GM12878 (cell line): ENCODE data around the gene ZNF227. TPM values are rescaled to one million over a fixed set of nuclear protein-coding genes. Genes with fewer than 3 reads are reported as not detected.

Experiments
- CREM ChIP-seq: IDR thresholded peaks from 2 replicates; pipeline ENCODE4 v1.6.1; 2014; ENCODE audit warnings: antibody characterized with exemption, low read depth
- MEF2A ChIP-seq: IDR thresholded peaks from 2 replicates; pipeline ENCODE4 v1.6.1; 2011; ENCODE audit warnings: low read depth, mild to moderate bottlenecking, low read length, moderate library complexity; ENCODE audit not compliant: insufficient read depth
- NFYB ChIP-seq: IDR thresholded peaks from 2 replicates; pipeline ENCODE4 v1.6.1; 2011; ENCODE audit warnings: low read depth, mild to moderate bottlenecking, low read length, improper control_type of control experiment, moderate library complexity; ENCODE audit not compliant: insufficient read depth
- PAX8 ChIP-seq: fragments of 450-650 bp; IDR thresholded peaks from 2 replicates; pipeline ENCODE4 v1.6.1; 2017; ENCODE audit warnings: mild to moderate bottlenecking, moderate library complexity
- POU2F2 ChIP-seq: IDR thresholded peaks from 3 replicates; pipeline ENCODE4 v1.6.1; 2011; ENCODE audit warnings: low read depth, mild to moderate bottlenecking, low read length, borderline replicate concordance
- RAD51 ChIP-seq: fragments of 450-650 bp; IDR thresholded peaks from 2 replicates; pipeline ENCODE4 v1.6.1; 2016; ENCODE audit warnings: moderate library complexity, mild to moderate bottlenecking, inconsistent platforms
- SIN3A ChIP-seq: IDR thresholded peaks from 2 replicates; pipeline ENCODE4 v1.6.1; 2012; ENCODE audit warnings: low read depth, low read length, improper control_type of control experiment
- SREBF1 ChIP-seq: IDR thresholded peaks from 2 replicates; pipeline ENCODE4 v1.6.1; 2012; ENCODE audit warnings: mild to moderate bottlenecking, low read length
- STAT1 ChIP-seq: fragments of 450-650 bp; conservative IDR thresholded peaks from 2 replicates; pipeline ENCODE4 v1.6.1; 2014; ENCODE audit warnings: antibody characterized with exemption, mild to moderate bottlenecking
- STAT3 ChIP-seq: IDR thresholded peaks from 2 replicates; pipeline ENCODE4 v1.6.1; 2011; ENCODE audit warnings: low read depth, low read length, improper control_type of control experiment
- TAF1 ChIP-seq: IDR thresholded peaks from 2 replicates; pipeline ENCODE4 v1.6.1; 2011; ENCODE audit warnings: mild to moderate bottlenecking, low read depth, low read length, borderline replicate concordance
- TARDBP ChIP-seq: IDR thresholded peaks from 2 replicates; pipeline ENCODE4 v1.6.1; 2016; ENCODE audit warnings: borderline replicate concordance
- polyA plus RNA-seq, 11 experiments: library from polyadenylated mRNA; depleted of rRNA in 4 of 11; unstranded in 6 of 11; stranded (reverse) in 5 of 11; fragments of >200 nt; fragmentation: Nextera tagmentation in 4 of 11; fragmentation: Illumina TruSeq in 1 of 11; extraction: Ambion mirVana in 4 of 11; extraction: Trizol in 1 of 11; gene quantifications; 1 replicate in 1 of 11; 2 replicates in 10 of 11; pipeline versions ENCODE4 v1.2.1 to v1.2.3, GENCODE V29; 2011 to 2016; ENCODE audit warnings: inconsistent platforms in 2 of 11, missing spikeins in 2 of 11, low read depth in 1 of 11
- total RNA-seq, 4 experiments: library from RNA; depleted of rRNA in 3 of 4; stranded (reverse); fragments of >200 nt in 3 of 4; fragmentation: Illumina TruSeq in 1 of 4; extraction: Trizol in 1 of 4; gene quantifications; 2 replicates each; pipeline versions ENCODE4 v1.2.1 to v1.2.3, GENCODE V29; 2013 to 2021
- TF ChIP-seq, protein P1 (sequence below): fragments of 450-650 bp; IDR thresholded peaks from 2 replicates; pipeline ENCODE4 v1.6.1; 2017; ENCODE audit warnings: mild to moderate bottlenecking, moderate library complexity
- TF ChIP-seq, protein P2 (sequence below): IDR thresholded peaks from 2 replicates; pipeline ENCODE4 v1.6.1; 2012; ENCODE audit warnings: mild to moderate bottlenecking, low read depth, low read length
- TF ChIP-seq, protein P3 (sequence below): fragments of 450-650 bp; IDR thresholded peaks from 2 replicates; pipeline ENCODE4 v1.6.1; 2017; ENCODE audit warnings: antibody characterized with exemption, mild to moderate bottlenecking, moderate library complexity
- TF ChIP-seq, protein P4 (sequence below): fragments of 450-650 bp; conservative IDR thresholded peaks from 2 replicates; pipeline ENCODE4 v1.6.1; 2017; ENCODE audit warnings: mild to moderate bottlenecking, moderate library complexity

Gene ZNF227
- total and polyA plus RNA-seq, 10 of the 15 experiments (the other 5 are each of a cell fraction or from before 2014, with no cell fraction given): 4.3 to 22.9 (median 13.0) TPM

DNA sequence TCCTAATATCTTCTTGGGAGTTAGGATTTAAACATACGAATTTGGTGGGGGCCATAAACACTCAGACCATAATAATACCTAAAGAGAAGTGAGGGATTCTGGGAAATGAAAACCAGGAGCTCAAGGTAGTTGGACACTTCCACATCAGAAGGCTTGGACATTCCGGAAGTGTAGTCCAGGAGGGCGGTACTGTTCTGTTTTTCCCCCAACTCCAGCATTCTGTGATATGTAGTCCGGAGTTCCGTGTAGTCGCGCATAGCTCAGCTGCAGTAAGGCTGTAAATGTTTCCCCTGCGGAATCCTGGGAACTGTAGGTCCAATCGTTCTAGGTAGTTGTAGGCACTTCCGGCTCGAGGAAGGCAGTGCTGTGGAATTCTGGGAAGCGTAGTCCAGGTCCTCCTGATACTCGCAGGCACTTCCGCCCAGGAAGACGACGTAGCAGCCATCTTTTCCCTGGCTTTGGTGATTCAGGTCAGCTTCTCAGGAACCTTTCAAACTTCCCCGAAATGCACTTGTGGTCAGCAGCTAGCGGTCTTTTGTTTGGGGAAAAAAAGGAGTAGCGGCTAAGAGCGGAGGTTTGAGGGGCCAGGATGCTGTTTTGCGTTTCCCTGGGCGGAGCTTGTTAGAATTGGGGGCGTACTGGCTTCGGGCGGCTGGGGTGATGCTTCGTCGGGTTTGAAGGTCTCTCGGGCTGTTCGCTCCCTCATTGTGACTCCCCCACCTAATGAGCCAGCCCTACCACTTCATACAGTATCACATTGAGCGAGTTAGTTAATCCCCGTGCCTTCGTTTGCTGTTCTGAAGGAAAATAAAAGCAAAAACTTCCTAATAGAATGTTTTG lies 47.4 kb upstream of the ZNF227 start, which contains the start of gene ZNF226 (continued):
- TF ChIP-seq, protein P1, sequence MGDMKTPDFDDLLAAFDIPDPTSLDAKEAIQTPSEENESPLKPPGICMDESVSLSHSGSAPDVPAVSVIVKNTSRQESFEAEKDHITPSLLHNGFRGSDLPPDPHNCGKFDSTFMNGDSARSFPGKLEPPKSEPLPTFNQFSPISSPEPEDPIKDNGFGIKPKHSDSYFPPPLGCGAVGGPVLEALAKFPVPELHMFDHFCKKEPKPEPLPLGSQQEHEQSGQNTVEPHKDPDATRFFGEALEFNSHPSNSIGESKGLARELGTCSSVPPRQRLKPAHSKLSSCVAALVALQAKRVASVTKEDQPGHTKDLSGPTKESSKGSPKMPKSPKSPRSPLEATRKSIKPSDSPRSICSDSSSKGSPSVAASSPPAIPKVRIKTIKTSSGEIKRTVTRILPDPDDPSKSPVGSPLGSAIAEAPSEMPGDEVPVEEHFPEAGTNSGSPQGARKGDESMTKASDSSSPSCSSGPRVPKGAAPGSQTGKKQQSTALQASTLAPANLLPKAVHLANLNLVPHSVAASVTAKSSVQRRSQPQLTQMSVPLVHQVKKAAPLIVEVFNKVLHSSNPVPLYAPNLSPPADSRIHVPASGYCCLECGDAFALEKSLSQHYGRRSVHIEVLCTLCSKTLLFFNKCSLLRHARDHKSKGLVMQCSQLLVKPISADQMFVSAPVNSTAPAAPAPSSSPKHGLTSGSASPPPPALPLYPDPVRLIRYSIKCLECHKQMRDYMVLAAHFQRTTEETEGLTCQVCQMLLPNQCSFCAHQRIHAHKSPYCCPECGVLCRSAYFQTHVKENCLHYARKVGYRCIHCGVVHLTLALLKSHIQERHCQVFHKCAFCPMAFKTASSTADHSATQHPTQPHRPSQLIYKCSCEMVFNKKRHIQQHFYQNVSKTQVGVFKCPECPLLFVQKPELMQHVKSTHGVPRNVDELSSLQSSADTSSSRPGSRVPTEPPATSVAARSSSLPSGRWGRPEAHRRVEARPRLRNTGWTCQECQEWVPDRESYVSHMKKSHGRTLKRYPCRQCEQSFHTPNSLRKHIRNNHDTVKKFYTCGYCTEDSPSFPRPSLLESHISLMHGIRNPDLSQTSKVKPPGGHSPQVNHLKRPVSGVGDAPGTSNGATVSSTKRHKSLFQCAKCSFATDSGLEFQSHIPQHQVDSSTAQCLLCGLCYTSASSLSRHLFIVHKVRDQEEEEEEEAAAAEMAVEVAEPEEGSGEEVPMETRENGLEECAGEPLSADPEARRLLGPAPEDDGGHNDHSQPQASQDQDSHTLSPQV: no peak
- TF ChIP-seq SIN3A (peak; percentile 63; the same call in 1 of the 2 replicates), POU2F2 (peak; percentile 67; the same call in 1 of the 3 replicates), CREM (peak; percentile 94), TAF1 (peak; percentile 68; the same call in 1 of the 2 replicates), STAT1 (no peak), MEF2A (no peak), STAT3 (no peak), TARDBP (no peak; the same call in 1 of the 2 replicates), SREBF1 (peak; percentile 78), NFYB (peak; percentile 43; the same call in 1 of the 2 replicates), PAX8 (no peak), RAD51 (no peak)
- TF ChIP-seq, protein P2, sequence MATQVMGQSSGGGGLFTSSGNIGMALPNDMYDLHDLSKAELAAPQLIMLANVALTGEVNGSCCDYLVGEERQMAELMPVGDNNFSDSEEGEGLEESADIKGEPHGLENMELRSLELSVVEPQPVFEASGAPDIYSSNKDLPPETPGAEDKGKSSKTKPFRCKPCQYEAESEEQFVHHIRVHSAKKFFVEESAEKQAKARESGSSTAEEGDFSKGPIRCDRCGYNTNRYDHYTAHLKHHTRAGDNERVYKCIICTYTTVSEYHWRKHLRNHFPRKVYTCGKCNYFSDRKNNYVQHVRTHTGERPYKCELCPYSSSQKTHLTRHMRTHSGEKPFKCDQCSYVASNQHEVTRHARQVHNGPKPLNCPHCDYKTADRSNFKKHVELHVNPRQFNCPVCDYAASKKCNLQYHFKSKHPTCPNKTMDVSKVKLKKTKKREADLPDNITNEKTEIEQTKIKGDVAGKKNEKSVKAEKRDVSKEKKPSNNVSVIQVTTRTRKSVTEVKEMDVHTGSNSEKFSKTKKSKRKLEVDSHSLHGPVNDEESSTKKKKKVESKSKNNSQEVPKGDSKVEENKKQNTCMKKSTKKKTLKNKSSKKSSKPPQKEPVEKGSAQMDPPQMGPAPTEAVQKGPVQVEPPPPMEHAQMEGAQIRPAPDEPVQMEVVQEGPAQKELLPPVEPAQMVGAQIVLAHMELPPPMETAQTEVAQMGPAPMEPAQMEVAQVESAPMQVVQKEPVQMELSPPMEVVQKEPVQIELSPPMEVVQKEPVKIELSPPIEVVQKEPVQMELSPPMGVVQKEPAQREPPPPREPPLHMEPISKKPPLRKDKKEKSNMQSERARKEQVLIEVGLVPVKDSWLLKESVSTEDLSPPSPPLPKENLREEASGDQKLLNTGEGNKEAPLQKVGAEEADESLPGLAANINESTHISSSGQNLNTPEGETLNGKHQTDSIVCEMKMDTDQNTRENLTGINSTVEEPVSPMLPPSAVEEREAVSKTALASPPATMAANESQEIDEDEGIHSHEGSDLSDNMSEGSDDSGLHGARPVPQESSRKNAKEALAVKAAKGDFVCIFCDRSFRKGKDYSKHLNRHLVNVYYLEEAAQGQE: no peak
- TF ChIP-seq, protein P3, sequence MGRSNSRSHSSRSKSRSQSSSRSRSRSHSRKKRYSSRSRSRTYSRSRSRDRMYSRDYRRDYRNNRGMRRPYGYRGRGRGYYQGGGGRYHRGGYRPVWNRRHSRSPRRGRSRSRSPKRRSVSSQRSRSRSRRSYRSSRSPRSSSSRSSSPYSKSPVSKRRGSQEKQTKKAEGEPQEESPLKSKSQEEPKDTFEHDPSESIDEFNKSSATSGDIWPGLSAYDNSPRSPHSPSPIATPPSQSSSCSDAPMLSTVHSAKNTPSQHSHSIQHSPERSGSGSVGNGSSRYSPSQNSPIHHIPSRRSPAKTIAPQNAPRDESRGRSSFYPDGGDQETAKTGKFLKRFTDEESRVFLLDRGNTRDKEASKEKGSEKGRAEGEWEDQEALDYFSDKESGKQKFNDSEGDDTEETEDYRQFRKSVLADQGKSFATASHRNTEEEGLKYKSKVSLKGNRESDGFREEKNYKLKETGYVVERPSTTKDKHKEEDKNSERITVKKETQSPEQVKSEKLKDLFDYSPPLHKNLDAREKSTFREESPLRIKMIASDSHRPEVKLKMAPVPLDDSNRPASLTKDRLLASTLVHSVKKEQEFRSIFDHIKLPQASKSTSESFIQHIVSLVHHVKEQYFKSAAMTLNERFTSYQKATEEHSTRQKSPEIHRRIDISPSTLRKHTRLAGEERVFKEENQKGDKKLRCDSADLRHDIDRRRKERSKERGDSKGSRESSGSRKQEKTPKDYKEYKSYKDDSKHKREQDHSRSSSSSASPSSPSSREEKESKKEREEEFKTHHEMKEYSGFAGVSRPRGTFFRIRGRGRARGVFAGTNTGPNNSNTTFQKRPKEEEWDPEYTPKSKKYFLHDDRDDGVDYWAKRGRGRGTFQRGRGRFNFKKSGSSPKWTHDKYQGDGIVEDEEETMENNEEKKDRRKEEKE: no peak
- TF ChIP-seq, protein P4, sequence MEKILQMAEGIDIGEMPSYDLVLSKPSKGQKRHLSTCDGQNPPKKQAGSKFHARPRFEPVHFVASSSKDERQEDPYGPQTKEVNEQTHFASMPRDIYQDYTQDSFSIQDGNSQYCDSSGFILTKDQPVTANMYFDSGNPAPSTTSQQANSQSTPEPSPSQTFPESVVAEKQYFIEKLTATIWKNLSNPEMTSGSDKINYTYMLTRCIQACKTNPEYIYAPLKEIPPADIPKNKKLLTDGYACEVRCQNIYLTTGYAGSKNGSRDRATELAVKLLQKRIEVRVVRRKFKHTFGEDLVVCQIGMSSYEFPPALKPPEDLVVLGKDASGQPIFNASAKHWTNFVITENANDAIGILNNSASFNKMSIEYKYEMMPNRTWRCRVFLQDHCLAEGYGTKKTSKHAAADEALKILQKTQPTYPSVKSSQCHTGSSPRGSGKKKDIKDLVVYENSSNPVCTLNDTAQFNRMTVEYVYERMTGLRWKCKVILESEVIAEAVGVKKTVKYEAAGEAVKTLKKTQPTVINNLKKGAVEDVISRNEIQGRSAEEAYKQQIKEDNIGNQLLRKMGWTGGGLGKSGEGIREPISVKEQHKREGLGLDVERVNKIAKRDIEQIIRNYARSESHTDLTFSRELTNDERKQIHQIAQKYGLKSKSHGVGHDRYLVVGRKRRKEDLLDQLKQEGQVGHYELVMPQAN: no peak
